HEK293 (cell line): ENCODE data around the gene KRTAP4-6.

ENCODE experiments used
- CTCF ChIP-seq: fragments of 450-650 bp; formaldehyde crosslinking; IDR thresholded peaks from 2 replicates; pipeline ENCODE4 v1.5.1; 2016; ENCODE audit warnings: missing biosample characterization, missing genetic modification characterization
- ZFP37 ChIP-seq: fragments of 450-650 bp; formaldehyde crosslinking; IDR thresholded peaks from 2 replicates; pipeline ENCODE4 v1.5.1; 2016; ENCODE audit warnings: missing biosample characterization, missing genetic modification characterization
- ZNF350 ChIP-seq: fragments of 450-650 bp; formaldehyde crosslinking; IDR thresholded peaks from 2 replicates; pipeline ENCODE4 v1.5.0; 2017; ENCODE audit warnings: missing biosample characterization, mild to moderate bottlenecking, missing genetic modification characterization
- ZNF514 ChIP-seq: fragments of 450-650 bp; formaldehyde crosslinking; IDR thresholded peaks from 2 replicates; pipeline ENCODE4 v1.5.1; 2016; ENCODE audit warnings: missing biosample characterization, missing genetic modification characterization
- ZNF610 ChIP-seq: fragments of 450-650 bp; formaldehyde crosslinking; IDR thresholded peaks from 2 replicates; pipeline ENCODE4 v1.5.1; 2016; ENCODE audit warnings: missing biosample characterization, missing genetic modification characterization, borderline replicate concordance
- ZNF768 ChIP-seq: fragments of 450-650 bp; formaldehyde crosslinking; IDR thresholded peaks from 2 replicates; pipeline ENCODE4 v1.5.1; 2018; ENCODE audit warnings: missing biosample characterization, mild to moderate bottlenecking, missing genetic modification characterization
- ZSCAN30 ChIP-seq: fragments of 450-650 bp; IDR thresholded peaks from 2 replicates; pipeline ENCODE4 v1.5.1; 2018; ENCODE audit warnings: missing biosample characterization, mild to moderate bottlenecking, missing genetic modification characterization, moderate library complexity

DNA sequence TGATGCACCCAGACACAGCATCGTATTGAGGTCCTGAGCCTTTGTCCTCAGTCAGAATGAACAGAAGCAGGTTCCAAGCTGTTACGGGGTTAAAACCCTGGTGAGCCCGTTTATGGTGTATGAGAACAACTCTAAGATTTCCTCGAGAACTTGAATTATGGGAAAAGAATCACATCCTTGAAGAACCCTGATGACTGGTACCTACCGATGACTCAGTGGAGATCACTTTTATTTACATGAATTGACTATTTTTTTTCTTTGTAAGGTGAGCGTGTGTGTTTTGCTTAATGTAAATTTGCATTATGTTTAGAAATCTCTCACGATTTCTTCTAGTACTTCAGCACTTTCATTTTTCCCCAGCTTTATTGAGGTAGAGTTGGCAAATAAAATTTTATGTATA lies 23.5 kb upstream of the KRTAP4-6 start:
- TF ChIP-seq ZFP37 (tag by site-specific recombination) = no peak
- no peak for TF ChIP-seq ZNF350 (tag by site-specific recombination)
- TF ChIP-seq CTCF (tag by site-specific recombination) = no peak
- TF ChIP-seq ZNF610 (tag by site-specific recombination) = no peak
- TF ChIP-seq ZSCAN30 (tag by site-specific recombination) = no peak
- TF ChIP-seq ZNF768 (tag by site-specific recombination) = no peak
- TF ChIP-seq ZNF514 (tag by site-specific recombination) = no peak
